ENCODE measurements around the gene MTUS2. TPM values are rescaled to one million over a fixed set of nuclear protein-coding genes. Genes with fewer than 3 reads are reported as not detected.

The MTUS2 gene
- total and polyA plus RNA-seq, 2 donors (not counting 3 experiments of a cell fraction or from before 2014, with no cell fraction given), result not detected

- H3K9ac ChIP-seq (replicated peaks; ENCODE audit: extremely low read depth, insufficient read depth, low read length), result no peak overlapping the region
- no peak overlapping the region for H2AFZ ChIP-seq (ENCODE audit: low read depth, low read length)
- H3K79me2 ChIP-seq (ENCODE audit: control insufficient read depth, insufficient read depth, low read length), result no peaks in the 10 kb centered on the region
- ChIA-PET CTCF (no interaction called here), POLR2A (no interaction called here)
- H4K20me1 ChIP-seq (replicated peaks; ENCODE audit: control insufficient read depth, extremely low read depth, insufficient read depth, low read length), result no peaks in the 10 kb centered on the region
- intact Hi-C loops (cut with micrococcal nuclease), result no loop called here
- no TSS peak for BruUV-seq (replicated peaks)
- FAIRE-seq (peak; percentile 37), DNase-seq (ENCODE audit: low read depth, low spot score) (peak; percentile 47)
- peak; percentile 38 for TF ChIP-seq FOS (IDR thresholded peaks at IDR 0.05; ENCODE audit: borderline replicate concordance, insufficient read depth, low read length)
- TF ChIP-seq MYC (IDR thresholded peaks at IDR 0.05; ENCODE audit: low read depth, low read length), result no peak
- H3K36me3 ChIP-seq (ENCODE audit: control insufficient read depth in 2 of 2, extremely low read depth in 1 of 2, insufficient read depth in 2 of 2, low read length in 2 of 2), result no peaks in the 10 kb centered on the region
- H3K9me3 ChIP-seq (replicated peaks; ENCODE audit: control insufficient read depth, insufficient read depth, low read length), result no peaks in the 10 kb centered on the region
- H3K4me2 ChIP-seq (ENCODE audit: insufficient read depth, low read length), result no peak overlapping the region
- peaks cover 6 to 9% of the 10 kb centered on the region in 2 experiments for H3K27me3 ChIP-seq (ENCODE audit: control insufficient read depth in 2 of 2, insufficient read depth in 2 of 2, low read length in 2 of 2)
- H3K4me3 ChIP-seq (replicated peaks in 1 of 3; ENCODE audit: insufficient read depth in 1 of 3, low read depth in 1 of 3, low read length in 3 of 3), result no peak overlapping the region
- dilution Hi-C loops (cut with MboI; ENCODE audit: extremely low pct_ligation_motif_present, low sequenced_read_pairs), result loop anchor here (25.0 kb wide), 1 partner anchor 255 kb away; no protein-coding TSS in a partner anchor
- H3K9me1 ChIP-seq (replicated peaks; ENCODE audit: control insufficient read depth, extremely low read depth, insufficient read depth, low read length), result no peaks in the 10 kb centered on the region
- peaks cover 3% of the 10 kb centered on the region for H3K4me1 ChIP-seq (ENCODE audit: control insufficient read depth, extremely low read depth, insufficient read depth, low read length)
- H3K27ac ChIP-seq (ENCODE audit: insufficient read depth, low read depth, low read length), result no peak overlapping the region
Observed at GRCh38 chr13:29457299-29457698, 637.2 kb downstream of the MTUS2 start.

GRCh38 chr13:29458419-29458818 is 638.3 kb downstream of the MTUS2 start:
- Histone ChIP-seq H3K4me1 (ENCODE audit: control insufficient read depth, extremely low read depth, insufficient read depth, low read length) (peaks cover 3% of the 10 kb centered on the region), H3K9ac (replicated peaks; ENCODE audit: extremely low read depth, insufficient read depth, low read length) (no peak overlapping the region), H3K9me1 (replicated peaks; ENCODE audit: control insufficient read depth, extremely low read depth, insufficient read depth, low read length) (no peaks in the 10 kb centered on the region), H2AFZ (ENCODE audit: low read depth, low read length) (no peak overlapping the region), H3K9me3 (replicated peaks; ENCODE audit: control insufficient read depth, insufficient read depth, low read length) (no peaks in the 10 kb centered on the region), H3K27me3 (ENCODE audit: control insufficient read depth in 2 of 2, insufficient read depth in 2 of 2, low read length in 2 of 2) (peaks cover 6 to 7% of the 10 kb centered on the region in 2 experiments), H3K79me2 (ENCODE audit: control insufficient read depth, insufficient read depth, low read length) (no peaks in the 10 kb centered on the region), H3K4me3 (replicated peaks in 1 of 3; ENCODE audit: insufficient read depth in 1 of 3, low read depth in 1 of 3, low read length in 3 of 3) (no peak overlapping the region), H3K36me3 (ENCODE audit: control insufficient read depth in 2 of 2, extremely low read depth in 1 of 2, insufficient read depth in 2 of 2, low read length in 2 of 2) (no peaks in the 10 kb centered on the region), H4K20me1 (replicated peaks; ENCODE audit: control insufficient read depth, extremely low read depth, insufficient read depth, low read length) (no peaks in the 10 kb centered on the region), H3K27ac (ENCODE audit: insufficient read depth, low read depth, low read length) (no peak overlapping the region), H3K4me2 (ENCODE audit: insufficient read depth, low read length) (no peak overlapping the region)
- dilution Hi-C loops (cut with MboI; ENCODE audit: extremely low pct_ligation_motif_present, low sequenced_read_pairs), result loop anchor here (25.0 kb wide), 1 partner anchor 254 kb away; no protein-coding TSS in a partner anchor
- ChIA-PET POLR2A (no interaction called here), CTCF (interaction anchor here (1.7 kb wide), 1 partner anchor 14 kb away, joined by 8 read pairs; no protein-coding TSS in a partner anchor)
- DNase-seq (ENCODE audit: low read depth, low spot score) (no peak), FAIRE-seq (no peak)
- BruUV-seq (replicated peaks), result no TSS peak
- TF ChIP-seq GATA2 (IDR thresholded peaks at IDR 0.05; ENCODE audit: insufficient read depth, insufficient read length, low read depth, low read length) (no peak), JUN (IDR thresholded peaks at IDR 0.05; ENCODE audit: borderline replicate concordance, insufficient read depth, insufficient read length, low read depth) (no peak), CTCF (IDR thresholded peaks at IDR 0.05; ENCODE audit: extremely low read depth in 1 of 2, insufficient read depth in 1 of 2, low read depth in 1 of 2, low read length in 2 of 2) (no peak), EZH2 (IDR thresholded peaks at IDR 0.05; ENCODE audit: borderline replicate concordance, low read depth, low read length, severe bottlenecking) (no peak), FOS (IDR thresholded peaks at IDR 0.05; ENCODE audit: borderline replicate concordance, insufficient read depth, low read length) (no peak), POLR2A (IDR thresholded peaks at IDR 0.05; ENCODE audit: low read depth, low read length) (no peak), MYC (IDR thresholded peaks at IDR 0.05; ENCODE audit: low read depth, low read length) (no peak), MAX (IDR thresholded peaks at IDR 0.05; ENCODE audit: insufficient read depth, insufficient read length) (no peak), POLR2AphosphoS5 (IDR thresholded peaks at IDR 0.05; ENCODE audit: insufficient read depth, low read depth, low read length) (no peak)
- intact Hi-C loops (cut with micrococcal nuclease), result no loop called here
